H1 (cell line): ENCODE data around the gene GUCY2C. TPM values are rescaled to one million over a fixed set of nuclear protein-coding genes. Genes with fewer than 3 reads are reported as not detected.

Experiments
- CTCF ChIP-seq, 3 experiments: IDR thresholded peaks; 1 replicate in 2 of 3; 2 replicates in 1 of 3; pipeline versions ENCODE4 v1.5.1 to v1.6.1; 2011; ENCODE audit warnings: low read length in 3 of 3, mild to moderate bottlenecking in 3 of 3, inconsistent platforms in 2 of 3, low read depth in 1 of 3, moderate library complexity in 1 of 3; ENCODE audit not compliant: insufficient read depth in 1 of 3; ENCODE audit errors: control extremely low read depth in 1 of 3
- JUND ChIP-seq: IDR thresholded peaks from 2 replicates; pipeline ENCODE4 v1.6.1; 2011; ENCODE audit warnings: mild to moderate bottlenecking, improper control_type of control experiment, low read length
- YY1 ChIP-seq: IDR thresholded peaks from 2 replicates; pipeline ENCODE4 v1.6.1; 2011; ENCODE audit warnings: low read depth, mild to moderate bottlenecking, low read length
- ZNF274 ChIP-seq: IDR thresholded peaks from 2 replicates; pipeline ENCODE4 v1.7.0; 2012; ENCODE audit warnings: low read length, borderline replicate concordance; ENCODE audit errors: extremely low read depth
- polyA plus RNA-seq, 7 experiments: library from polyadenylated mRNA; depleted of rRNA in 3 of 7; stranded (reverse) in 5 of 7; unstranded in 2 of 7; fragments of >200 nt in 5 of 7; fragments of 200-250 nt in 2 of 7; gene quantifications; 1 replicate in 5 of 7; 2 replicates in 1 of 7; 4 replicates in 1 of 7; pipeline versions ENCODE4 v1.2.1 to v1.2.3, GENCODE V29; 2011 to 2013; ENCODE audit warnings: missing spikeins in 2 of 7, mixed read lengths in 2 of 7
- total RNA-seq: library from RNA; stranded (reverse); fragmentation: NEBNext Ultra II Directional; extraction: Animal tissue kit (Norgen Biotek cat#: 25700); gene quantifications from 2 replicates; pipeline ENCODE4 v1.2.1, GENCODE V29; 2021

GUCY2C gene
- total and polyA plus RNA-seq, 2 of the 8 experiments (the other 6 are each of a cell fraction or from before 2014, with no cell fraction given) = 1.9 to 3.2 TPM

GRCh38 chr12:14729586-14729985 is 33.2 kb upstream of the GUCY2C start (continued):
- TF ChIP-seq CTCF (IDR thresholded peaks at IDR 0.05; ENCODE audit: control extremely low read depth in 1 of 3, insufficient read depth in 1 of 3, low read depth in 1 of 3, low read length in 3 of 3) = no peak
- TF ChIP-seq ZNF274 = no peak
- TF ChIP-seq JUND = no peak
- no peak for TF ChIP-seq YY1
